HepG2 (cell line): ENCODE measurements around the gene PCP4L1. TPM values are rescaled to one million over a fixed set of nuclear protein-coding genes. Genes with fewer than 3 reads are reported as not detected.

Source experiments
- CSRNP2 ChIP-seq: sonication (generic); formaldehyde crosslinking; conservative IDR thresholded peaks from 2 replicates; pipeline ENCODE4 v1.8.0; 2022; ENCODE audit warnings: low read depth, missing genetic modification reagents
- E2F1 ChIP-seq: sonication (generic); formaldehyde crosslinking; IDR thresholded peaks from 2 replicates; pipeline ENCODE4 v1.5.0; 2020; ENCODE audit warnings: missing genetic modification reagents
- KLF11 ChIP-seq: IDR thresholded peaks from 2 replicates; pipeline ENCODE4 v1.6.1; 2016; ENCODE audit warnings: missing compliant biosample characterization
- MTA3 ChIP-seq: sonication (generic); formaldehyde crosslinking; IDR thresholded peaks from 2 replicates; pipeline ENCODE4 v1.4.0; 2020; ENCODE audit warnings: missing genetic modification reagents
- ZBTB38 ChIP-seq: sonication (generic); formaldehyde crosslinking; IDR thresholded peaks from 2 replicates; pipeline ENCODE4 v1.5.1; 2020; ENCODE audit warnings: mild to moderate bottlenecking, missing genetic modification reagents
- ZBTB40 ChIP-seq, 2 experiments: fragments of 450-650 bp in 1 of 2; sonication (generic) in 1 of 2; formaldehyde crosslinking in 1 of 2; IDR thresholded peaks; 2 replicates each; pipeline versions ENCODE4 v1.6.1 to v1.8.0; 2016 to 2022; ENCODE audit warnings: antibody characterized with exemption in 1 of 2, mild to moderate bottlenecking in 1 of 2, missing genetic modification reagents in 1 of 2
- ZBTB49 ChIP-seq: sonication (generic); formaldehyde crosslinking; IDR thresholded peaks from 2 replicates; pipeline ENCODE4 v1.4.0; 2020; ENCODE audit warnings: missing genetic modification reagents, borderline replicate concordance
- ZFP62 ChIP-seq: sonication (generic); formaldehyde crosslinking; IDR thresholded peaks from 2 replicates; pipeline ENCODE4 v1.4.0; 2020; ENCODE audit warnings: missing genetic modification reagents
- ZNF503 ChIP-seq: sonication (generic); formaldehyde crosslinking; IDR thresholded peaks from 2 replicates; pipeline ENCODE4 v1.4.0; 2020; ENCODE audit warnings: missing genetic modification reagents
- ZNF605 ChIP-seq: sonication (generic); formaldehyde crosslinking; IDR thresholded peaks from 2 replicates; pipeline ENCODE4 v1.8.0; 2022; ENCODE audit warnings: mild to moderate bottlenecking, missing genetic modification reagents
- polyA plus RNA-seq, 8 experiments: library from polyadenylated mRNA; depleted of rRNA in 3 of 8; stranded (reverse) in 7 of 8; unstranded in 1 of 8; fragments of >200 nt; fragmentation: Illumina TruSeq in 4 of 8; extraction: Trizol in 4 of 8; gene quantifications; 2 replicates each; pipeline versions ENCODE4 v1.2.1 to v1.2.3, GENCODE V29; 2011 to 2016; ENCODE audit warnings: low read depth in 4 of 8, missing spikeins in 1 of 8, mixed read lengths in 1 of 8; ENCODE audit not compliant: insufficient read depth in 1 of 8
- total RNA-seq, 5 experiments: library from RNA; depleted of rRNA; stranded (reverse); fragments of >200 nt; fragmentation: Illumina TruSeq; extraction: Trizol; gene quantifications; 2 replicates each; pipeline ENCODE4 v1.2.3, GENCODE V29; 2016; ENCODE audit warnings: low read depth in 1 of 5

Gene PCP4L1
- total and polyA plus RNA-seq, 2 of the 13 experiments (the other 11 are each of a cell fraction or from before 2014, with no cell fraction given): 0.28 TPM; not detected in 1

- TF ChIP-seq ZBTB40 (IDR thresholded peaks at IDR 0.05) (no peak), ZBTB40 (CRISPR knock-in tag; IDR thresholded peaks at IDR 0.05) (no peak), ZBTB49 (CRISPR knock-in tag) (no peak), CSRNP2 (no peak), ZNF503 (no peak), ZNF605 (no peak), E2F1 (CRISPR knock-in tag) (no peak), ZBTB38 (CRISPR knock-in tag) (no peak), KLF11 (CRISPR knock-in tag) (no peak), MTA3 (no peak), ZFP62 (no peak)
Measured at GRCh38 chr1:161259765-161260164, 1.2 kb downstream of the PCP4L1 start (continued).
